Measurements from ENCODE around the gene TNRC6B.
"Not testable (repeated sequence)": the region's sequence is repeated elsewhere in the genome, so short reads cannot be mapped to it uniquely, and the experiment has no call there.

The TNRC6B gene

DNA sequence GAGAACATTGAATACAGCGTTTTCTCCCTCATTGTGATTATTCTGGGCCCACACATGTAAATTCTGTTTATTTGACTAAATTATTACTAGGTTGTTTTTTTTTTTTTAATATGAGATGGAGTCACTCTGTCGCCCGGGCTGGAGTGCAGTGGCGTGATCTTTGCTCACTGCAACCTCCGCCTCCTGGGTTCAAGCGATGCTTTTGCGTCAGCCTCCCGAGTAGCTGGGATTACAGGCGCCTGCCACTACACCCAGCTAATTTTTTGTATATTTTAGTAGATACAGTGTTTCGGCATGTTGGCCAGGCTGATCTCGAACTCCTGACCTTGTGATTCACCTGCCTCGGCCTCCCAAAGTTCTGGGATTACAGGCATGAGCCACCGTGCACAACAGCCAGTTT is 5.9 kb downstream of the TNRC6B start:
- DNase-seq = not testable (repeated sequence)

DNA sequence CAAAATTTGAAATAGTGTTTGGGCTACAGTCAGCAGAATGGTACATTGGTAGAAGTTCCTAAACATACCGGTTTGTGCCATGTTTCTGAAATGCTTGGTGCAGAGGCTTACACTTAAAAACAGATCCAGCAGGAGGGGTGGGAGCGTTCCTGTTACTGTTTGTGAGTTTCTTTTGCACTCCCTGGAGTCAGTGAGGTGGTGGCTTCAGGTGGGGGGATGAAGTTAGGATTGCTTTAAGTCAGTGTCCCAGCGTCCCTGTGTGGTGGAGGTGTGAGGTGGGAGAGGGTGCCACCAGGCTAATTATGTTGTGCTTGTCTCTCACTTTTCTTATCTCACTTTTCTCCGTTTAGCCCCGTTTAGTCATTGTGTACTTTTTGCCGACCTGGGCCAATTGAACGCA is 9.7 kb downstream of the TNRC6B start:
- DNase-seq = no peak

DNA sequence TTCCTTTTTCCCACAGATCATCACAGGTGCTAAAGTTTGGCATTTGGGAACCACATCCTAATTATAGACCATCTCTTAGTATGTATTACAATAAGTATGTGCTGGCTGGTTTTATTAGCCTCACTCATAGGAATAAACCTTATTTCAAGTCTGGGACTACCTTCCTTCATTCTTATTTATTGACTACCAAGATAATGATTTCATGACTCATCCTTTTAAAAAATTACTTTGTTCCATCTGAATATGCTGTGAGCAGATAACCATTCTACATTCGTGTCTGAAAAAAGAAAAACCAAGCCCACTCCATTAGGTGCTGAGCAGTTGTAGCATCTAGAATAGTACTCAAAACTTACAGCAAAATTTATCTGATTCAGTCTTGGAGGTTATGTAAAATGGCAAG is 12.3 kb downstream of the TNRC6B start:
- DNase-seq = no peak

GRCh38 chr22:40190501-40190900 is 12.8 kb downstream of the TNRC6B start:
- DNase-seq = no peak

GRCh38 chr22:40193429-40194421 is 16.0 kb downstream of the TNRC6B start:
- DNase-seq = no peak

- DNase-seq = no peak
These were observed 16.9 kb downstream of the TNRC6B start for GRCh38 chr22:40194656-40195055.

DNA sequence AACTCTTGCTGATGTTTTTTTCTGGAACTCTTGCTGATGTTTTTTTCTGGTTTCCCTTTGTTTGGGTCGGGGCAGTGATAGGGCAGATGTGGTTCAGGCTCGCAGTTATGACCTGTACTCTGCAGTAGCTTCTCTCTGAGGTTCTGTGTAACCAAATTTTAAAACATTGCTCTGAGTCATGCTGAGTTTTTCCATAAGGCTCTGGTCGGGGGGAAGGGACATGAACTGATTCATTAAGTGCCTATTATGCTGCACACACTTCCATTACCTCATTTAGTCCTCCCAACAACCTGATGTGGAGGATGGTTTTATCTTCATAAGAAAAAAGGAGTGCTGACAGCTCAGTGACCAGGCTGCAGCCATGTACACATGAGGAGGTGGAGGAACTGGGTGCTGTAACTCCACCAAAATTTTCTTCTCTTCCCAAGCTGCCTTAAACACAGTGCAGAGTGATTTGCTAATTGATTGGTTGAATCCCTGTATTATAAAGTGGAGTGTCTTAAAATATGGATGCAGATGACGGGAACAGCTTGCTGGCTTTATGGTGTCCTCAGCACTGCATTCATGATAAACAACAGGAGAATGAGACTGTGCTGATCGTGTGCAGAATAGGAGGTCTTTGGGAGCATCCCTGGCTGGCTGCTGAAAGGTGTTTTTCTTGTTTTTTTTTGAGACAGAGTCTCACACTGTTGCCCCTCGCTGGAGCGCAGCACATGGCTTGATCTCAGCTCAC is 19.1 kb downstream of the TNRC6B start:
- no peak for DNase-seq

- DNase-seq = not testable (repeated sequence)
These were observed 19.7 kb downstream of the TNRC6B start for GRCh38 chr22:40197421-40197820.

- no peak for DNase-seq
These were observed 21.0 kb downstream of the TNRC6B start for GRCh38 chr22:40198733-40199132.

- DNase-seq = no peak
These were observed 21.5 kb downstream of the TNRC6B start for GRCh38 chr22:40199223-40199622.

GRCh38 chr22:40199852-40200251 is 22.1 kb downstream of the TNRC6B start:
- no peak for DNase-seq

DNA sequence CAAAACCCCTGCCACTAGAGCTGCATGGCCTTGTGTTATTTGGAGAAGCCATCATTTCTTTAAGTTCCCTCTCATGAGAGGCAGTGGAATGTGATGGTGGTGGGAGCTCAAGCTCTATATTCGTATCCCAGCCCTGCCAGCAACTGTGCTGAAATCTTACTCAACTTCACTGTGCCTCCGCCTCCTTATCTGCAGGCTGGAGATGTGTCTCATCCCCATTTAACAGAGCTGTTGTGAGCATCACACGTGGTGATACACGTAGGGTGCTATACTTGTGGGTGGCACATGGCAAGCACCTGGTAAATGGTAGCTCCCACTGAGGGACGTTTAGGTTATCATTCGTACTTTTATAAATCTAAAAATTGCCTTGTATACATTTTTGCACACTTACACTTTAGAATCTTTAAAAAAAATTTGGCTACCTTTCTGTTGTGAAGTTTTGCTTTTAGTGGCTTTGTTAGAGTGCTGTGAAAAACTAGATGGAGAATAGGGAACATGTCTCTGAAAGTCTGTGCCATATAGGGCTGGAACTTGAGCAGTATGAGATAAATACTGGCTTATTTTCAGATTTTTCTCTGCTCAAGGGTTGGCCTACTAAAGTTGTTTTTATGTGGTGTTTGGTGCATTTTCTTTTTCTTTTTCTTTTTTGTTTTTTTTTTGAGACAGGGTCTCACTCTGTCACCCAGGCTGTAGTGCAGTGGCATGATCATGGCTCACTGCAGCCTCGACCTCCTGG is 23.2 kb downstream of the TNRC6B start:
- no peak for DNase-seq

DNA sequence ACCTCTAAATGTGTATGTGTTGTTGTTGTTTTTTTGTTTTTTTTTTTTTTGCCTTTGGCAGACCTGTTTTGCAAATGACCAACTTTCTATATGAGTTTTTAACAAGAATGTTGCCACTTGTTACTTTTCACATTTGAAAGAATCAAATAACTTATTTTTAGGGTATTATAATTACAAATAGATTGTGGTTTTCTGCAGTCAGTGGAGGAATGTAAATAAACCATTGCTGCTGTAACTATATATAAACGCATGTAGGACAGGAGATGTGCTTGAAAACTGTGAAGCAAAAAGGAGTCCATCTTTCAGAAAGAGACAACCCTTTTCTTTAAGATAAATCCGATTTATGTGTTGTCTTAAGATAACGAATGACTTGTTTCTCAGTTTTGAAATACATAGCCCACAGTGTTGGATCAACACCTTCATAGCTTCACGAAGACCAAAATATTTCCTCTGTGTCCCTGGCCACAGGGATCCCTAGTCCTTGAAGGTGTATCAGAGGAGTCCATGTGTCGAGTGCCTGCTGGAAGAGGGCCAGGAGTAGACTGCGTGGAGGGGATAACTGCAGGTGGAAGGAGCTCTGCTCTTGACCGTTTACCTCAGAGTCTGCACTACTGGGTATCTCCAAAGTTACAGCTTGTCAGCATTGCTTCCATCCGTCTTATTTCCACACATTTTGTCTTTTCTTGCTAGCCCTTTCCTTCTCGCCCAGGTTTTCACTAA is 24.7 kb downstream of the TNRC6B start:
- DNase-seq = peak; percentile 26 to 32

DNA sequence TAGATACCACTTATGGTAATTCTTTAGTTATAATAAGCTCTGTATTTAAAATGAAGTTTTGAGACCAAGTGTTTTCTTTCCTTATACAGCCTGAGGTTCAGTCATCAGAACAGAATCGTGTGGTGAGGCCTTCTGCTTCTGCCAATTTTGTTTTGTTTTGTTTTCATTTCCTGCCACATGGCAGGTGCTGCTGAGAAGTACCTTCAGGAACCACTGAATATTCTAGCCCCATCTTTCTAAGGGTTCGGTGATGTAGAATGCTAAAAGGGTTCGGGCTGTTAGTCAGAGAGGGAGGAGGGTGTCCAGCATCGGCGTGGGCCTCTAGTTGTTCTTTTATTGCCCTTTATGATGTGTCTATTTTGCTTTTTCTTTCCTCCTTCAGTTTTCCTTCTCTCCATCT is 25.8 kb downstream of the TNRC6B start:
- DNase-seq = peak; percentile 29 to 41

- no peak for DNase-seq
These were observed 26.8 kb downstream of the TNRC6B start for GRCh38 chr22:40204321-40205116.

GRCh38 chr22:40206561-40206960 is 28.8 kb downstream of the TNRC6B start:
- no peak for DNase-seq

DNA sequence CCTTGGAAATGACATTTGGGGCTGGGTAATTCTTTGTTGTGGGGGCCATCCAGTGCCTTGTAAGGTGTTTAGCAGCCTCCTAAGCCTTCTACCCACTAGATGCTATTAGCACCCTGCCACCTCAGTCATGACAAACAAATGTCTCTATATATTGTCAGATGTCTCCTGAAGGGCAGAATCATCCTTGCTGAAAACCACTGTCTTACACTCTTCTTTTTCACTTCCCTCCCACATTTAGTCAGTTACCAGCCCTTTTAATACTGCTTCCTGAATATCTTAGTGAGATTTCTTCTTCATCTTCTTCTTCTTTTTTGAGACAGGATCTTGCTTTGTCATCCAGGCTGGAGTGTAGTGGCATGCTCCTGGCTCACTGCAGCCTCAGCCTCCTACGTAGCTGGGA is 33.1 kb downstream of the TNRC6B start:
- no peak for DNase-seq

- DNase-seq = no peak
These were observed 33.8 kb downstream of the TNRC6B start for GRCh38 chr22:40211476-40212054.

DNA sequence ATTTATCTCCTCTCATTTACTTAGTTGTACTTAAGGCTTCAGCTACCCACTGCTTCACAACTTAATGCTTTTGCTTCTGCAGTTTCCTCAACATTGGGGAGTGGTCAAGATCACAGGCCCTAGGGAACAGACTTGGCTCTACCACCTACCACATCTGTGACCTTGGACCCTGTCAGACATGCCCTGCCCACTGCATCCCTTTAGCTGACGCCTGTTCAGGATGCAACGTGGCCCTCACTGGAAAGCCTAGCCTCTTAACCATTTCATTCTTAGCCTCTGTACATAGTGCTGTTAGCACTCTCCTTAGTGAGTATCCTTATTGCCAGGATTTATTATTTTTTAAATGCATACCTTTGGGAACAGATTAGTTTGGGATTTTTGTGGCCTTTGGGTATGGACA is 34.4 kb downstream of the TNRC6B start:
- no peak for DNase-seq

DNA sequence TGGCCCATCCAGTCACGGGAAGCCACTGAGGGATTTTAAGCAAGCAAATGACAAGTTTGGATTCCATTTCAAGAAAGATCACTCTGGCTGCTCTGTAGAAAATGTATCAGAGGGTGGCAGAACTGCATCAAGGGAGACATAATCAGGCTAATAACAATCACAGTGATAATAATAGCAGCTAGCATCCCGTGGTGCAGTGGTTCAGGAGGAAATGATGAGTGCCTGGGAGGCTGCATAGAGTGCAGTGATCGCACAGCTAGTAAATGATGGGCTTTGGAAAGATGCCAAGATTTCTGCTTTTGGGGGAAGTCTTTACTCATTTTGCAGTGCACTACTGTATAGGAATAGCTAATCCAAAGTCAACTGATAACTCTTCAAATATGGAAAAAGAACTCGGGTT is 35.8 kb downstream of the TNRC6B start:
- DNase-seq = no peak

GRCh38 chr22:40215266-40215665 is 37.5 kb downstream of the TNRC6B start:
- DNase-seq = no peak
